DOHH2 (cell line): ENCODE results near the gene UNC50.

Experiments used
- H3F3A ChIP-seq: fragments of 200-600 bp; sonication (generic), shearing (Covaris generic); 2 replicates; pipeline ENCODE4 v1.6.0; 2016; ENCODE audit warnings: antibody characterized with exemption, mild to moderate bottlenecking; ENCODE audit not compliant: control insufficient read depth, insufficient read depth
- H3K27ac ChIP-seq: fragments of 200-600 bp; sonication (generic); 2 replicates; pipeline ENCODE4 v1.5.1; 2014; ENCODE audit warnings: low read depth, mild to moderate bottlenecking, low read length, moderate library complexity
- H3K27me3 ChIP-seq: fragments of 200-600 bp; sonication (generic); 2 replicates; pipeline ENCODE4 v1.6.1; 2014; ENCODE audit warnings: mild to moderate bottlenecking, low read length, mixed read lengths; ENCODE audit not compliant: control insufficient read depth
- H3K36me3 ChIP-seq: fragments of 200-600 bp; sonication (generic); 2 replicates; pipeline ENCODE4 v1.6.1; 2014; ENCODE audit warnings: mild to moderate bottlenecking, low read length, moderate library complexity, mixed read lengths; ENCODE audit not compliant: control insufficient read depth
- H3K4me1 ChIP-seq: fragments of 200-600 bp; sonication (generic); 2 replicates; pipeline ENCODE4 v1.6.1; 2014; ENCODE audit warnings: mild to moderate bottlenecking, low read length, mixed read lengths; ENCODE audit not compliant: control insufficient read depth
- H3K4me2 ChIP-seq: fragments of 200-600 bp; sonication (generic); 2 replicates; pipeline ENCODE4 v1.6.0; 2014; ENCODE audit warnings: mild to moderate bottlenecking, low read length, moderate library complexity
- H3K4me3 ChIP-seq: fragments of 200-600 bp; sonication (generic); 2 replicates; pipeline ENCODE4 v1.5.1; 2014; ENCODE audit warnings: mild to moderate bottlenecking, low read length, mixed read lengths
- H3K79me2 ChIP-seq: fragments of 200-600 bp; sonication (generic); 2 replicates; pipeline ENCODE4 v1.6.1; 2014; ENCODE audit warnings: mild to moderate bottlenecking, low read length, mixed read lengths; ENCODE audit not compliant: control insufficient read depth
- H3K9me2 ChIP-seq: fragments of 200-600 bp; sonication (generic); replicated peaks from 2 replicates; pipeline ENCODE4 v1.6.1; 2014; ENCODE audit warnings: mild to moderate bottlenecking, low read length, mixed read lengths; ENCODE audit not compliant: control insufficient read depth
- H3K9me3 ChIP-seq: fragments of 200-600 bp; sonication (generic); 2 replicates; pipeline ENCODE4 v1.6.1; 2014; ENCODE audit warnings: antibody characterized with exemption, low read length, mixed read lengths; ENCODE audit not compliant: control insufficient read depth, insufficient read depth
- H4K20me1 ChIP-seq: fragments of 200-600 bp; sonication (generic); 2 replicates; pipeline ENCODE4 v1.6.0; 2014; ENCODE audit warnings: low read depth, mild to moderate bottlenecking, antibody characterized with exemption, low read length, moderate library complexity; ENCODE audit not compliant: control insufficient read depth, insufficient read depth
- EZH2phosphoT487 ChIP-seq: fragments of 200-600 bp; sonication (generic); IDR thresholded peaks from 2 replicates; pipeline ENCODE4 v1.6.1; 2017; ENCODE audit warnings: borderline replicate concordance, mild to moderate bottlenecking, antibody characterized with exemption, low read length, moderate library complexity, mixed read lengths
- TF ChIP-seq, protein P1 (sequence below): fragments of 200-600 bp; sonication (generic); IDR thresholded peaks from one replicate; pipeline ENCODE4 v1.5.1; 2014; ENCODE audit warnings: antibody characterized with exemption, mild to moderate bottlenecking, low read depth, low read length; ENCODE audit not compliant: poor library complexity, severe bottlenecking

The UNC50 gene

GRCh38 chr2:98565941-98566340 lies 42.4 kb upstream of the UNC50 start:
- Histone ChIP-seq H3K27ac (no peak overlapping the region), H3F3A (no peaks in the 10 kb centered on the region), H3K36me3 (peaks cover 3% of the 10 kb centered on the region; the same call in 1 of the 2 replicates), H3K4me1 (no peaks in the 10 kb centered on the region), H3K27me3 (no peaks in the 10 kb centered on the region), H3K4me3 (no peak overlapping the region), H3K4me2 (no peak overlapping the region), H3K79me2 (no peaks in the 10 kb centered on the region), H4K20me1 (no peaks in the 10 kb centered on the region), H3K9me3 (no peaks in the 10 kb centered on the region), H3K9me2 (no peaks in the 10 kb centered on the region)
- TF ChIP-seq EZH2phosphoT487, result no peak
- TF ChIP-seq, protein P1, sequence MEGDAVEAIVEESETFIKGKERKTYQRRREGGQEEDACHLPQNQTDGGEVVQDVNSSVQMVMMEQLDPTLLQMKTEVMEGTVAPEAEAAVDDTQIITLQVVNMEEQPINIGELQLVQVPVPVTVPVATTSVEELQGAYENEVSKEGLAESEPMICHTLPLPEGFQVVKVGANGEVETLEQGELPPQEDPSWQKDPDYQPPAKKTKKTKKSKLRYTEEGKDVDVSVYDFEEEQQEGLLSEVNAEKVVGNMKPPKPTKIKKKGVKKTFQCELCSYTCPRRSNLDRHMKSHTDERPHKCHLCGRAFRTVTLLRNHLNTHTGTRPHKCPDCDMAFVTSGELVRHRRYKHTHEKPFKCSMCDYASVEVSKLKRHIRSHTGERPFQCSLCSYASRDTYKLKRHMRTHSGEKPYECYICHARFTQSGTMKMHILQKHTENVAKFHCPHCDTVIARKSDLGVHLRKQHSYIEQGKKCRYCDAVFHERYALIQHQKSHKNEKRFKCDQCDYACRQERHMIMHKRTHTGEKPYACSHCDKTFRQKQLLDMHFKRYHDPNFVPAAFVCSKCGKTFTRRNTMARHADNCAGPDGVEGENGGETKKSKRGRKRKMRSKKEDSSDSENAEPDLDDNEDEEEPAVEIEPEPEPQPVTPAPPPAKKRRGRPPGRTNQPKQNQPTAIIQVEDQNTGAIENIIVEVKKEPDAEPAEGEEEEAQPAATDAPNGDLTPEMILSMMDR, result no peak

DNA sequence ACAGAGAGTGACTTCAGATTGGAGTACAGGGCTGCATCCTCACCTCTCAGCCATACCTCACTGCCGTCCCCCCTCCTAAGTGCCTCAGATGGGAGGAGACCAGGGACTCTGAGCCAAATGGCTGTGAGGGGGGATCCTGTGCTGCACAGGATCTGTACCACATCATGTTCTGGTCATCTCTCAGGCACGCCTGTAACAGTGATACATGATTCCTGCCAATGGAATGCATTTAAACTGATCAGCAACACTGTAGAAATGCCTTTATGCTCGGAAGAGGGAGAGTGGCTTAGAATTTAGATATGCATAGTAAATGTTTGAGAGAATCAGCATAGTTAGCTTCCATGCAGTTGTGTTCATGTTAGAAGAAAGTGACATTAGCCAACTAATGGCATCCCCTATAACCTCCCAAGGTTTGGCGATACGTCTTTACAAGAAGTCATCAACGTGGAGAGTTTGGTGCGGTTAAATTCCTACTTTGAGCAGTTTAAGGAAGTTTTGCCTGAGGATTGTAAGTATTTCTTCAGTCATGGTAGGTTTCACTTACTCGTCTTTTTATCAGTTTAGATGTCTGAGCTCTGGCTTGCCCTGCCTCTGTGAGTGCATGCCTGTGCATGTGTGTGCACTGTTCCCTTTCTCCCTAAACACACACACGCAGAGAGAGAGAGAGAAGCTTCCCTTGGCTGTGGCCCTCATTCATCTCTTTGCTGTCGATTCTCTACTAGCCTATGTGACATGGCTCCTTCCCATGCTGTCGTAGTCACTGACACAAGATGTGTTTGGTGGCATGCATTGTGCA lies 40.0 kb upstream of the UNC50 start:
- Histone ChIP-seq H3K9me3 (no peaks in the 10 kb centered on the region), H3K36me3 (peaks cover 3% of the 10 kb centered on the region; the same call in 1 of the 2 replicates), H3K79me2 (no peaks in the 10 kb centered on the region)

GRCh38 chr2:98569197-98569793 lies 39.1 kb upstream of the UNC50 start:
- Histone ChIP-seq H3K9me3 (no peaks in the 10 kb centered on the region), H3F3A (no peaks in the 10 kb centered on the region), H3K4me1 (no peaks in the 10 kb centered on the region), H3K9me2 (no peaks in the 10 kb centered on the region), H3K27me3 (no peaks in the 10 kb centered on the region), H4K20me1 (no peaks in the 10 kb centered on the region), H3K4me3 (no peak overlapping the region), H3K27ac (no peak overlapping the region), H3K36me3 (peaks cover 3% of the 10 kb centered on the region; the same call in 1 of the 2 replicates), H3K79me2 (no peaks in the 10 kb centered on the region), H3K4me2 (no peak overlapping the region)
- no peak for TF ChIP-seq EZH2phosphoT487
- TF ChIP-seq, protein P1, result peak; percentile 99

More for the DNA sequence above, 40.0 kb upstream of the UNC50 start:
- TF ChIP-seq, protein P1, result no peak
- no peak for TF ChIP-seq EZH2phosphoT487
- H3F3A ChIP-seq, result no peaks in the 10 kb centered on the region
- H3K9me2 ChIP-seq, result no peaks in the 10 kb centered on the region
- H3K4me2 ChIP-seq, result no peak overlapping the region
- H3K4me1 ChIP-seq, result no peaks in the 10 kb centered on the region
- no peak overlapping the region for H3K27ac ChIP-seq
- H3K27me3 ChIP-seq, result no peaks in the 10 kb centered on the region
- H4K20me1 ChIP-seq, result no peaks in the 10 kb centered on the region
- no peak overlapping the region for H3K4me3 ChIP-seq
